Fibroblast of skin of right quadriceps (primary cell): Measurements from ENCODE around the gene PREP.
A peak's percentile ranks its signal among the peaks of the same experiment; 100 is the strongest.

Source experiments
- DNase-seq: peaks from one replicate; pipeline ENCODE4 v3.0.0-alpha.2; 2013

PREP gene

DNA sequence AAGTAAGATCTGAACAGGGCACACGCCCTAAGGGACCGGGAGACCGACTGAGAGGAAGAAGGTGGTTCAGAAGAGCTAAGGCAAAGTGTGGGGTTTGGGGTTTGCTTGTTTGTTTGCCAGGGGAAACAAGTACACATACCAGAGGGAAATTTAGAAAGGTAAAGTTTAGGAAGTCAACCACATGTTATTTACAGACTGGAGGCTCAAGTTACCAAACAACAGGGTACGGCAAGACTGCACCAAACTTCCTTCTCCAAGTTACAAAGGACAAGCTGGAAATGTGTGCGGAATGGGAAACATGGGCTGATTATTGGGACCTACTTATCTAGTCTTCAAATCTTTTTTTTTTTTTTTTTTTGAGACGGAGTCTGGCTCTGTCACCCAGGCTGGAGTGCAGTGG is 11.2 kb downstream of the PREP start:
- DNase-seq = no peak

DNA sequence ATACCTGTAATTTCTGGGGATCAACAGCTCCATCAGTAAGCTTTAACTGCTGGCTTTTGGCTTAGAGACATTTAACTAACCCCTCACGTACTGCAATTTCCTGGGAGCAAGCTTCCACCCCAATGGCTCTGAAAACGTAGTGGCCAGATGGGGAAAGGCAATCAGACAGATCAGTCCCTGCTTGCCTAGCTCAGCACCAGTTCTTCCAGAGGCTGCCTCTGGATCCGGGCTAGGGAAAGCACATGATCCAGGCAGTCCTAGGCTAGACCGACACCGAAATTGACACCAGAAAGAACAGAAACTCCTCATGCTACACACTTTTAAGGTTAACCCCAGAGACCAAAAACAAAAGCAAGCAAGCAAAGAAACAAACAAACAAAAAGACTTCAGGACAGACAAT is 13.3 kb downstream of the PREP start:
- no peak for DNase-seq

DNA sequence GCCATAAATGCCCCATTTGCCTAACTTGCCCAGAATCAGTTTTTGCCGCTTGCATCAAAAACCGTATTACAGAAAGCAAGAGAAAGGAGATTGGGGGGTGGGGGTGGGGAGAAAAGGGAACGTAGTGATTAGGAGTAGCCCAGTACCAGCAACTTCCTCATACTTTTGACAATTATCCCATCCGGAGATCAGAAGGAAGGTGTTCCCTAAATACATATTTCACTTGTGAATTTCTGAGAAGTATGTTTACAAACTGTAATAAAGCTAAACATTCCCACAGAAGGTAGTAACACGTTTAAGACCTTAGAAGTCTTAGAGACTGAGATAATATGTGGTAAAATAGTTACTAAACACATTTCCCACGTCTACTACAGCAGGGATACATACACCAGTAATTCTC is 14.5 kb downstream of the PREP start:
- DNase-seq = no peak

DNA sequence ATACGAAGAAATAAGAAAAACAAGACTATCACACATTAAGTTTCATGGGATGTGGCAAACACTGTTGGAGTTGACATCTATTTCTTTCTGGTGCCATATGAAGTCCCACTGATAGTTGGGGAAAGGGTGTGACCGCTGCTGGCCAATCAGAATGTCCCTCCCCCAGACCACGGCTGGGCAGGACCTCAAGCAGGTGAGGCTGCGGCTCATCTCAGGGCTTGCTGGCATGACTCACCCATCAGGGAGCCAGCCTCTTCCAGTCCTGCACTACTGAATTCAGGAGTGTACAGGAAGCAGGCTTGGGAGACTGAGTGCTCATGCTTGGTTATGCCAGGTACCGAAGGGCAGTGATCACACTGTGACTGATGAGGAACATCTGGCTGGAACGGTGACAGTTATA is 18.9 kb downstream of the PREP start:
- DNase-seq = no peak

DNA sequence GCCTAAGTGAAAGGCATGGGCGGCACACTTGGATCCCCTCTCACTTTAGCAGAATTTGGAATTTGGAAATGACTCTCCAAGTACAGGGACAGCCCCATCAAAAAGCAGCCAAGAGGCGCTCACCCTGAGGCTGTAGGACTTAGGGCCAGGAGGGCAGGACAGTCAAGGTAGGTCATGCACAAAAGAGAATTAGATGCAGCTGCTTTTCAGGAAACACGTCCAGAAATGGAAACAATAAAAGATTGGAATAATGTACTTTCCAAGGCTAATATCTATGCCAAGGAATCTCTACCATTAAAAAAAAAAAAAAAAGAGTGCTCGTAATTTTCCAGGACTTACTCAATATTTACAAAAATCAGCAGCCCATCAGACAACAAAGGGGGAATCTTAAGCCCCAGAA is 19.9 kb downstream of the PREP start:
- no peak for DNase-seq

DNA sequence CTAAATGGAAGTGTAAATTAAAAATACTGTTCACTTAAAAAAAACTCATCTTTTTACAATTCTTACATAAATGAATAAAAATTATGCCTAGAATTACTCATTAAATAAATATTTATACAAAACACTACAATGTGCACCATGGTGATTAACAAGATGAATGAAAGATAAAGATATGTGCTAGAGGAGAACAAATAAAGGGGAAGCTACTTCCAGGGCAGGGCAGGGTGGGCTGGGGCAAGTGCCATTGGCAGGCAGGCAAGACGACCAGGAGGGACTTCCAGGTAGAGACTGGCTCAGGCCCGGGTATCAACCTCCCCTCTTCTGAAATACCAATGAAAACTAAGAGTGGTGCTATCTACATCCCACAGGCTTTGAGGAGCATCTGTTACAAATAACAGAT is 20.4 kb downstream of the PREP start:
- DNase-seq = no peak

DNA sequence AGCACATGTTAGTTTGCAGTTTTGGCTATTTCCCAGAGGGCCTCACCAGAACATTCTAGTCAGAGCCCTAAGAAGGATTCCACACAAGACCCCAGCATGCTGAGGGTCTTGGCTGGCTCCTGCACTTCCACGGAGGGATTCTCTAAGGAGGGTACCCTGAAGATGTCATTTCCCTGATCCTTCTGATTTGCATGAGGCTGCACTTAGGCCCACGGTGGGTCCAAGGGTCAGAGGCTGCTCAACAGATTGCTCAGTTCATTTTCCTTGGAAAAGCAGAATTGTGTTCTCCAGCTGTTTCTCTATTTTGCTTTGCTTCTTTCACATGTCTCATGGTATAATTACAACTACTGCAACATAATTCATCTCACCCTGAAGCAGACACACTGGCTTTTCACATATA is 22.2 kb downstream of the PREP start:
- no peak for DNase-seq

DNA sequence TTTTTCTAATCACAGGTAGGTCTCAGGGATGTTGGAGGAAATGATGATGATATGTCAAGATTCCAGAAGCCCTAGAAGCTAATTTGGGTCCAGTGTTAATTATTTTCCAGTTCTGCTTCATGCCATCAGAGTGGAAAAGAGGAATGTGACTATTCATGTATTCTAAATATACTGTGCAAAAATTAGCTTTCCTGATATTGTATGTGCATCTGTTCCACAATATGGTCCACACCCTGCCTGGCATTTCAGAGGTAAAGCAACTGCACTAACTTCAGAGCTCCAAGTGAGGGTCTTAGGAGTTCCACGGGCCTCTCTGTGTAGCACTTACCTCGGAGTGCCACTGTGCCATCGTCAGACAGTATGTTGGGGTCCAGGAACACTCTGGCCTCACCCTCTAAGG is 27.1 kb downstream of the PREP start:
- DNase-seq = no peak

DNA sequence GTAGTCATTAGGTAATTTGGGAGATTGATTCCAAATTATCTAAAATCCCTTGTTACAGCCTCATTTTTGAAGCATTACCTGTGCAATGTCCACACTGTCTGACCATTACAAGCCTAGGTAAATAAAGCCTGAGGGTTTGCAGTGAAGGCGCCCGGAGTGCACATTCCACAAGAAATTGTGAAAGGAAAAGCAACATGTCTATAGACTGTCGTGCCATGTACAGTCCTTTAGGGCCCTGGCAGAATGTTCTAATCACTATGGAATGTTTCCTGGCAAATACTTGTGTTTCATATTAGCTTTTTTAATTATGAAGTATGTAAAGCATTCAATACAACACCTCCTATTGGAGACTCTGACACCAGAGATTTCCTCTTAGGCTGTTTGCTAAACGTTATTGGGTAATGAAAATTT is 28.9 kb downstream of the PREP start:
- peak; percentile 72 for DNase-seq

DNA sequence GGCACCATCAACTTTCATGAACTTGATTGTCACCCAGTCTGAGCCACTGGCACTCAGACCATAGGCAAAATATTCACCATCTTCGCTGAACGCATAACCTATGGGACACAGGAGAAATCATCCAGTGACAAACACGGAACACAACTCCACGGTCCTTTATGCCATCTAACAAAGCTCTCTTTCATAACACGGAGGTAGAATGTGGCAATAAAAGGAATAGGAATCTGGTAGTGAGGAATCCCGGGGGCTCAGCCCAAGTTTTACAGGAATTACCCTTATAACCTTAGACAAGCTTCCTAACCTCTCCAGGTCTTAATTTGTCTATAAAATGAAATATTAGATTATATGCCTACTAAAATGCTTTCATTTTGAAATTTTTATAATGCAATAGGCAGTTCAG is 29.4 kb downstream of the PREP start:
- DNase-seq = no peak

DNA sequence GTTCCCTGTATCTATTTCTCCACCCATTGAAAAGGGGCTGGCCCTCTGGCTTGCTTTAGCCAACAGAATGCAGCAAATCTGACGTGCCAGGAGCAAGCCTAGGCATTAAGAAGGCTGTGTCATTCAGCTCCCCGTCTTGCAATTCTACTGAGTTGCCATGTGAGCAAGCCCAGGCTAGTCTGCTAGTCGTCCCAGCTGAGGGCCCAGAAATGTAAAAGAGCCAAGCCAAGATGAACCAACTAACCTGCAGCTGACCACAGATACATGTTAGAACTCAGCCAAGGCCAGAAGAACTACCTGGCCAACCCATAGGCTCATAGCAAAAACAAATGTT is 30.1 kb downstream of the PREP start:
- DNase-seq = no peak

DNA sequence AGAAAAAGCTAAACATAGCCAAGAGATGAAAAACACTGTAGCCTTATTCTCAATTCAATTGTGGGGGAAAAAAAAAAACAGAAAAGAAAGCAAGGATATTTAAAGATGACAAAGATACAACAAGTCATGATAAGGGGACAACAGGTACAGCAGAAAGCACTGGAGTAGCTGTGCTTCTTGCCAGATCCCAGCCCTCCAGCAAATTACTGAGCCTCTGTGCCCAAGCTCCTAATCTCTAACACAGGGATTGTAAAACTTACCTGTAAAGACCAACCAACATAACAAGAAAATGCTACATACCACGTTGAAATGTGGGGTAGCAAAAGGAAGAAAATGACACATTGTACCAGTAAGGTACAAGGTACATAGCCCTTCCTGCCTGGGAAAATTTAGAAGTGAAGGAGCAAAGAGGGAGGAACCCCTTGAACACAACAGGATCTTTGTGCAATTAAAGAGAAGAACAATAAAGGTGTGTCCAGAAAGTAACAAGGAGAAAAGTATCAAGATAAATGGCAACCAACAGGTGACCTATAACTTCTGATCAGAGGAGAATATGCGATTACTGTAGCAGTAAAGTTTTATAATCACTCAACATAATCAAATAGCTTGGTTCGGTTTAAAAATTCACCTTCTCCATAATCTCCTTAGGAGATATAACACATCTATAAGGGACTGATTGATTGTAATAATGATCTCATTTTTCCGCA is 30.6 kb downstream of the PREP start:
- DNase-seq = no peak

DNA sequence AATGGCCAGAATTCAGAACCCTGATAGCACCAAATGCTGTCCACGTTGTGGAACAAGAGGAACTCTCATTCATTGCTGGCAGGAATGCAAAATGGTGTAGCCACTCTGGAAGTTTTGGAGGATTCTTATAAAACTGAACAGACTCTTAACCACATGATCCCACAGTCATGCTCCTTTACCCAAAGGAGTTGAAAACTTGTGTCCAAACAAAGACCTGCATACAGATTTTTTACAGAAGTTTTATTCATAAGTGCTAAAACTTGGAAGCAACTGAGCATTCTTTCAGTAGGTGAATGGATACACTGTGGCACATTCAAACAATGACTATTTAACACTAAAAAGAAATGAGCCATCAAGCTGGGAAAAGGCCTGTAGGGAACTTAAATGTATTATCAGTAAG is 32.5 kb downstream of the PREP start:
- no peak for DNase-seq

DNA sequence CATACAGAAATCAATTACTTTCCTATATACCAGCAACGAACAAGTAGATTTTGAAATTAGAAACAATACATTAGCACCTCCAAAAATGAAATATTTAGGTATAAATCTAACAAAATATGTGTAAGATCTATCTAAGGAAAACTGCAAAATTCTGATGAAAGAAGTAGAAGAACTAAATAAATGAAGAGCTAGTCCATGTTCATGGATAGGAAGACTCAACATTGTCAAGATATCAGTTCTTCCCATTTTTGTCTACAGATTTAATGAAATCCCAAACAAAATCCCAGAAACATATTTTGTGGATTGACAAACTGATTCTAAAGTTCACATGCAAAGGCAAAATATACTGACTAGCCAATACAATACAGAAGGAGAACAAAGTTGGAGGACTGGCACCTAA is 33.7 kb downstream of the PREP start:
- no peak for DNase-seq

DNA sequence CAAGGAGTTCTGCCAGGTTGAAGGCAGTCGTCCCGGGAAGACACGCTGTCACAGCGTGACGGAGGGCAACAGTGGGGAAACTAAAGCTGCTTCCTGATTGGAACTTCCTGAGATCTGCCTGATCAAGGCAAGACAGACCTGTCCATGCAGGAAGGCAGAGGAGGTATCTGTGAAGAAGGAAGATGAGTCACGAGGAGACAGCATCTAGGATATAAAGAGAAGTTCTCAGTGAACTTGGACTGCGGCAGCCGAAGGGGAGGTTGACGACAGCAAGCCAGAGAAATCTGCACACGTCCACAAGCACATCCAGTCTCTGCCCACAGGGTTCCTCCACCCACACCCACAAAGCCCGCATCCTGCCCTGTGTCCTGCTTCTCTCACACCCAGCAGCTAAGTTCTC is 38.6 kb downstream of the PREP start:
- no peak for DNase-seq

DNA sequence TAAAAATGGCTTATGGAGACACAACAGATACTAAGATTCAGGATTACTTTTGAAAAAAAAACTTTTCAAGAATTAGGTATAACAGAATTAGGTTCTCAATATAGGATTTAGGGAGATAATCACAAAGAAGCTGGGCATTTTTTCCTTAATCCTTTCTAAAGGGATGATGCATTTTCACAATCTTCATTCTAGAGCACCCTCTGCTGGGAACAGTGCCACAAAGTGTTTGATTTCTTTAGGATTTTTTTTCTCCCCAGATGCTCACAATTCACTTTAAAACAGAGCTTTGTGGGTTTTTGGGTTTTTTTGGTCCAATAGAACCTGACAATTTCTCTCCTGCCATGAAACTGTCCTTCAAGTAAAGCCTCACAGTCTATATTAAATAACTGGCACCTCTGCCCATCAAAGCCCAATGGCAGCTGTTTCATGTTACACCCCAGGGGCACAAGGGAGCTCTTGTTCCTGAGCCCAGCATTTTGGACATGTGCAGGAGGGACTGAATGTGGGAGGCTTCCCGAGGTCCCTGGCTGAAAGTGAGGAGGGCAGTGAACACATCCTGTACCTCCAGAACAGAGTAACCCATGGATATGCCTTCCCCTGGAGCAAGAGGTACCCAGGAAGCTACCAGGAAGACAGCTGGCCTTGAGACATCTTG is 39.7 kb downstream of the PREP start:
- DNase-seq = peak; percentile 53

DNA sequence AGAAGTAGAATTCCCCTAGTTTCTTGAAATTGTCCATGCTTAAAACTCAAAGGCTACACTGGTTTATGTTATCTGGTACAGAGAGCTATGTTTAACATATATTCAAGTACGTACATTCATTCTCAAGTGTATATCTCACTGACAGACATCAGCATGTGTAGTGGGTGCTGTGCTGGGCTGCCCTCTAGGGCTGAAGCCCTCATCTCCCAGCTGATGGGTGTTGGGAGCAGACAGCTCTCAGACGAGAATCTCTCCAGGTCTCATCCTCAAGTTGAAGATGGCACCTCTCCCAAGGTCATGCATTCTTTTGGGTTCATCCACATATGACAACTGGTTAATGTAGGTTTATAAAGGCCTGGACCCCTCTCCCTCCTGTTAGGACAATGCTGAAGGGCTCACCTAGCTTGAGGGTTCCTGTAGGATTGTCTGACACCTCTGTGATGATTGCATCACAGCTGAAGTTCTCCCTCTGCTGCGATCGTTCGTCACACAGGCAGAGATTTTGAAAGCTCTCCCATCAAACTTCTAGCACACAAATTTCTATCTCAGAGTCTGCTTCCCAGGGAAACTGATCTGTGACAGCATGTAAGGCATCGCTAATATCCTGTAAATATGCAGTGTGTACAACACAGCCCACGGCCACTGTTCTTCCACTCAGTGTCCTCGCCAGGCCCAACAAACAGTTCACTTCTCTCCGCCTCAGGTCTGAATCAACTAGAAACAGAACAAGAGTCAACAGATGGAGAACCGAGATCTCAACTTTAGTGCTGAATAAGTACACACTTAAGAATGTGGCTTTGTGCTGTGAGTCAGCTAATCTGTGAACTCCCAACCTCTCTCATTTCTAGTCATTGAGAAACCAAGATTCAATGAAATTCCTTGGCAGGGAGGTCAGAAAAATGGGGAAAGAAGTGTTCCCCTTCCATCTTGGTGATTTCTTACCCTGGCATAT is 43.2 kb downstream of the PREP start:
- DNase-seq = peak; percentile 92

DNA sequence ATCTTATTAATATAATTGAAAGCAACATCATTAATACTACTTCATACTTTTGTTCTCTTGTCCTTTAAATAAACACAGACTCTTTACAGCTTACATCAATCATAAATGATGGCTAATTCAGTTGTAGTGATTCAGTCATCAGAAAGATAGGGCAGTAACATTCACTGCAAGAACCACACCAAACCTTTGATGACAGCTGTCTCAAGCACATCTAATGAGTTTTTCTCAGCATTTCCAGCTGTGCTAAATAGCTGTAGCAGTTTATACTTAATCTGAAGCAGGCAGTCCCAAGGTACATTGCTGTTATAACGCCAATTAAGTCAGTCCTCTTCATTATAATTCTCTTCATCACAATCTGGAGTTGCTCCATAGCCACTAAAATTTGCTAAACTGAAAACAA is 45.7 kb downstream of the PREP start:
- DNase-seq = no peak

DNA sequence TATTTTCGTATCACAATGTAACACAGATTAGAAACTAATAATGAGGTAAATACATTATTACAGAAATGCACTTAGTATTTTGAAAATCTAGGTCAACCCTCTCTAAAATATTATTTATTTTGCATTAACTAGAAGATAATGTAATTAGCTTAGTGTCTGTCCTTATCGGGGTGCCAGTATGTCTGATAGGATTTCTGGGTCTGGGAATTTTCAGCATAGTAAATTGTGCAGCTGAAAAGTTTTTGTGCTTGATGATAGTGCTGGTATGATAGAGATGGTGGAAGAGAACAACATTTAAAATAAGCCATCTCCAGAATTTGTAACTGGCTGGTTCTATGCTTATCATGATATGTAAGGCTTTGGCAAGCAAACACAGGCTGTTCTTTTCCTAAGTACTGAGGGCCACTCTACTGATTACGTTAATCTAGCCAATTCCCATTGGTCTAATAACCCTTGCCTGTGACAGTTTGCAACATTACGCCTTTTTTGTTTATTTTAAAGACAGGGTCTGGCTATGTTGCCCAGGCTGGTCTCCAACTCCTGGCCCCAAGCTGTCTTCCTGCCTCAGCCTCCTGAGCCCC is 50.8 kb downstream of the PREP start:
- no peak for DNase-seq

DNA sequence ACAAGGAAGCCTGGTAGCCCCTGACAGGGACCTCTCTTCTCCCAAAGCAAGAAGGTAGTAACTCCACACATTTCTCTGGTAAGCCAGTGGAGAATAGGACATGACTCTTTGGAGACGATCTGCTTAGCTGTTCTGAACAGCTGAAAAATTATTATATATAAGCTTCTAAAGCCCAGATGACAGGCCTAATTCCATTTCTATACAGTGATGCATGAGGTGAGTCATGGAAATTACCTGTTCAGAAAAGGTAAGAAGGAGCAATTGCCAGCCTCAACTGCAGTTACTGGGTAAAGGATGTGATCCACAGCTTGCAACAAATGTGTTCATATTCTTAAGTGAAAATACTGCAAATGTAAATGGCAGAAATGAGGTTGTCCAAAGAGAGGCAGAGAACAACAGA is 54.0 kb downstream of the PREP start:
- no peak for DNase-seq

DNA sequence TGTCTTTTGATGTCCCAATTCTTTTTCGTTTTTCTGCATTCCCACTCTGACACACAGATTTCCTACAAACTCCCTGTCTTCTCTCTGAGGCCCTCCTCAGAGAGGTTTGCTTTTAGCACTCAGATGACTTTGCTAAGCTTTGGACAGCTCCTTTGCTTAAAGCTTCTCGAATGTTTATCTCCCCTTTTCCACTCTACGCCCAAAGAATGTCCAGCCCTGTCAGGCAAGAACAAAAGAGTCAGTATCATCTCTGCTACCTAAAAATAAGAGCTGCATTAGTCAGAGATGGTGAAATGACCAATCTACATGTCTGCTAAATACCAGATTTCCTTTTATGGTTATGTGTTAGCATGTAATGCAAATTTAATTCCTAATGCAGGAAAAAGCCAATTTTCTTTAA is 56.8 kb downstream of the PREP start:
- DNase-seq = peak; percentile 91

DNA sequence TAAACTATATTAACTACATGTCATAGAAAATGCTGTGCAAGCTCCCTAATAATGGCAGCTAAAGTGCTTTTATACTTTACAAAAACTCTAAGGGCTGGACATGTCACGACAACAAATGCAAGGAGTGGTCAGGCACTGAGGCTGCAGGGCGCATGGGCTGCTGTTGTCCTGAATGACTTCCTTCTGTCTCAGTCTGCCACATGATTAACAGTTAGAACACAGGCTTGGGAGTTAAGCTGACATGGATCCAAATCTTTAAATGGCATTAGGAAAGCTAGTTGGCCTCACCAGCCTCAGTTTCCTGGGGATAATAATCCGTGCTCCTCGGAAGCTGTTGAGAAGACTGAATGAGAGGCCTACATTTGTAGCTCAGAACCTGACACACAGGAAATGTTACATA is 57.4 kb downstream of the PREP start:
- no peak for DNase-seq

DNA sequence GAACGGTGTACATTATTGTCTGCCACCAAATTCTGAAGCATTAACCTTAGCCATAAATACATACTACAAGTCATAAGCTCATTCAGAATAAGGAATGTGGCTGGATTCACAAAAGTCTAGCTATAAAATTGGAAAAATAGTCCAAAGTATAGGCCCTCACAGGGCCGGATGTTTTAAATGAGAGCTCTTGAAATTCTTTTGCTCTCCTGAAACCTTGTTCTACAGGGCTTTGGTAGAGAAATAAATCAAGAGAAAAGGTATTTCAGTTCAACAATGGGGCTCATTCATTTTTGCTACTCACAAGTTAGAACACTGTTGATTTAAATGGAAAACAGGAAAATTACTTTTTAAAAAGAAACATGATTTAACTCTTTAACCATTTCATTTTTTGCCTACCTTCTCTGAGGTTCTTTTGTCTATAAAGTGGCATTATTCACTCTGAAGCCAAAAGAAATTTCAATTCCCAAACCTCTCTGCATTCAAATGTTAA is 58.0 kb downstream of the PREP start:
- no peak for DNase-seq
